GM18502 (cell line): Measurements from ENCODE around the gene NUP35.

Source experiments
- ATAC-seq: cut with Tn5 transposase; IDR thresholded peaks from one replicate; pipeline ENCODE4 v1.9.1; 2021; ENCODE audit warnings: mild to moderate bottlenecking; ENCODE audit not compliant: unreplicated experiment, poor library complexity

The NUP35 gene, protein sequence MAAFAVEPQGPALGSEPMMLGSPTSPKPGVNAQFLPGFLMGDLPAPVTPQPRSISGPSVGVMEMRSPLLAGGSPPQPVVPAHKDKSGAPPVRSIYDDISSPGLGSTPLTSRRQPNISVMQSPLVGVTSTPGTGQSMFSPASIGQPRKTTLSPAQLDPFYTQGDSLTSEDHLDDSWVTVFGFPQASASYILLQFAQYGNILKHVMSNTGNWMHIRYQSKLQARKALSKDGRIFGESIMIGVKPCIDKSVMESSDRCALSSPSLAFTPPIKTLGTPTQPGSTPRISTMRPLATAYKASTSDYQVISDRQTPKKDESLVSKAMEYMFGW

DNA sequence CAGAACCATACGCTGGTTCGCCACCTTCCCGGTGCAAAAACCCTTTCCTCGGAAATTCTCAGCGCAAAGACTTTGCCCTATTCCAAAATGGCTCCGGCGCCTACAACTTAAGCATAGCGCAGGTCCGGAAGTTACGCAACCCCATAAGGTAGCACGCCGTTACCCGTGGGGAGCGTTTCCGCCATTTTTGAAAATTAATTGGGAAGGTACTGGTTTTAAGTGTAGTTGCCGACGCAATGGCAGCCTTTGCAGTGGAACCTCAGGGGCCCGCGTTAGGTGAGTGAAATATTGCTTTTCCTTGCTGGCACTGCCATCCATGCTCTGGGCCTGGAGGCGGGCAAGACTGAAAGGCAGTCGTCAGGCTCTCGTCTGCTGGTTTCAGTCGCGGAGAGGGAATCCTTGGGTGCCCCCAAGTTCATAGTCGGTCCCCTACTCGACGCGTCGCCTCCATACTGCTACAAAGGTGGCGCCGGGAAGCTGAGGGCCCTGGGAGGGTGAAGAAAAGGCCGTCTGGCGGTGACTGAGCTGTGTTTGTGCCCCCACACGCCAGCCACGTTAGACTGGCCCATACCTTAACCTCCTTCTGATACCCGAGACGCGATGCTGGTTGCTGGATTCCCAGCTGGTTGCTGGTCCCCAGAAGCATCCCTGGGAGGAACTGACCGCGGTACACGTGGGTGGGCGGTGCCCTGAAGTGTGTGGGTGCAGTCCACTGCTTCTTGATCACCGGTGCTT, at the start of gene NUP35:
TSS of gene NUP35 (plus strand) at position 222 of the 735 bp plus-strand sequence. CDS start at position 237, 15 bp downstream.
- ATAC-seq: peak; percentile 91

DNA sequence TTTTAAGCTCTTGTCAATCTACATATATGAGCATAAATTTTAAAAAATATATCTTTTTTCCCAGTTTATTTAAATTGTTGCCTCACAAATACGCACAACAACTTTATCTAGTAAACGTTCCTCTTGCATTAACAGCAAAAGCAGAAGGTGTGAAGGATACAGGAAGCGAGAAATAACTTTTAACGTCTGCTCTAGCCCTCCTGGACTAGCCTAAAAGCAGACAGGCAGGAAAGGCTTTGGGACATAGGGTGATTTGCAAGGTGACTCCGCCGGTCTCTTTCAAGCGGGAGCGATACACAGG, 46.1 kb upstream of the NUP35 start:
- ATAC-seq: no peak

DNA sequence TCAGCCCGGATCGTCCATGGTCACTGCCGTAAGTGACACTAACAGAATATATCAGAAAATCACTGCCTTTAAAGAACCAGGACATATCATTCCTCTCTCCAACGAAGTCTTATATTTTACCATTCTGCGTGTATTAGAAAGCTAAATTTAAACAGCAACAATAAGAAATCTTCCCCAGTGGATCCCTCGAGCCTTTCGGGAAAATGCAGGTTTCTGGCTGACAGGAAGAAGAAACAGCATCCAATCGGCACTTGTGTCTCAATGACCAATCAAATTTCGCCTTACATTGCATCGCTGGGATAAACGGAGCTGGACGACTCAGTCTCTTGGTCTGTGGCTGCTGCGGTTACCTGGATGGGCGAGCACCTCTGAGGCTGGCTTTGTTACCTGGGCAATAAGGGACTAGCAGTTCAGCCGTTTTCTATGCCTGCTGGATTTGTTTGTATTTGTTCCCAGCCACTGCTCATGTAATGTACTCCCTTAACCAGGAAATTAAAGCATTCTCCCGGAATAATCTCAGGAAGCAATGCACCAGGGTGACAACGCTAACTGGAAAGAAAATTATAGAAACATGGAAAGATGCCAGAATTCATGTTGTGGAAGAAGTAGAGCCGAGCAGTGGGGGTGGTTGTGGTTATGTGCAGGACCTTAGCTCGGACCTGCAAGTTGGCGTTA, 45.6 kb upstream of the NUP35 start, which contains the start of gene DUSP19:
TSS of gene DUSP19 (plus strand) at position 284 of the 675 bp plus-strand sequence. CDS start at position 471, 187 bp downstream.
- ATAC-seq: peak; percentile 94

DNA sequence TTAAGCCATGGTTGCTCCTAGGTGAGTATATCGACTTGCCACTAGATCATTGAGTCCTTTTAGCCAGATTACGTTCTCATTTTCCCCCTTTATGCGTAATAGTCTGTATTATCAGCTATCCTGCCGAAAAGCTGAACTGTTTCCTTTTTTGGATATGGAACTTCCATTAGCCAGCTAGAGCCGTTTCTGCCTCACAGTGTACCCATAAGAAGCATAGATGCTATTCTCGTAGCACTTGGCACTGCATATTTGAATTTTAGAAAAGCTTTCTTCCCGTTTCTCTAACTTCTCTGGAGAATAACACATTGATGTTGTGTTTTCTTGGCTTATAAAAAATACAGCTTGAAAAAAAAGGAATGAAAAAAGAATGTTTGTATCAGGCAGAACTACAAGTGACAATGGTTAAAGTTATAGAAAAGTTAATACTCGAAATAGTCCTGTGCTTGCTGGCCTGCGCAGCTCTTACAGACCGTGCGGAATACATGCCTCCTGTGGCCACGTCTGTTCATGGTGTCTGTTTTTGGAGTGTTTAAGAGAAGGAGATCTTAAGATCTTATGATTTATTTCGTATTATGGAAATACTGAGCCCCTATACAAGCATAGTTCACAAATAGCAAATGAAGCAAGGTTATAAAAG, 45.0 kb upstream of the NUP35 start:
- peak; percentile 39 for ATAC-seq

DNA sequence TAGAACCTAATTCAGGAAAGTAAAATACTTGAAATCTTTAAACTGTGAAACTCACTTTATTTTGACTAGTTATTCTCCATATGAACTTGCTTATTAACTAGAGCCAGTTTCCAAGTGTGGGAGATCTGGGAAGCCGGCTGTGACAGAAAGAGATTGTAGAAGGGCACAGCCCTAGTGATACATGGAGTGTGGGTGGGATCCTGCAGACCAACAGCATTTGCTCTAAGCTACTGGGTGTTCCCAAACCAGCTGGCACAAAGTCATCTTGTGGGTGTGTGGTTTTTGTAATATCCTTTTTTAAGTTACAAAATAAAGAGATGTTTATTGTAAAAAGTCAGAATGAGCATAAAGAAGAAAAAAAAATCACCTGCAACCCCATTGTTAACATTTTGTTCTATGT, 42.3 kb upstream of the NUP35 start:
- ATAC-seq: no peak

DNA sequence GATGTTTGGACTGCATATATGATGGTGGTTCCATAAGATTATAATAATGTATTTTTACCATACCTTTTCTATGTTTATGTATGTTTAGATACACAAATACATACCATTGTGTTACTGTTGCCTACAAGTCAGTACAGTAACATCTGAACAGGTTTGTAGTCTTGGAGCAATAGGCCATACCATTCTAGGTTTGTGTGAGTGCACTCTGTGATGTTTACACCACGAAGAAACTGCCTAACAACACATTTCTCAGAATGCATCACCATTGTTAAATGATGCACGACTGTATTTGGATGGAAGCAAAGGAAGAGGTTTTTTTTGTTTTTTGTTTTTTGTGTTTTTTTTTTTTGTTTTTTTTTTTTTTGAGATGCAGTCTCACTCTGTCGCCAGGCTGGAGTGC, 36.2 kb upstream of the NUP35 start:
- no peak for ATAC-seq

DNA sequence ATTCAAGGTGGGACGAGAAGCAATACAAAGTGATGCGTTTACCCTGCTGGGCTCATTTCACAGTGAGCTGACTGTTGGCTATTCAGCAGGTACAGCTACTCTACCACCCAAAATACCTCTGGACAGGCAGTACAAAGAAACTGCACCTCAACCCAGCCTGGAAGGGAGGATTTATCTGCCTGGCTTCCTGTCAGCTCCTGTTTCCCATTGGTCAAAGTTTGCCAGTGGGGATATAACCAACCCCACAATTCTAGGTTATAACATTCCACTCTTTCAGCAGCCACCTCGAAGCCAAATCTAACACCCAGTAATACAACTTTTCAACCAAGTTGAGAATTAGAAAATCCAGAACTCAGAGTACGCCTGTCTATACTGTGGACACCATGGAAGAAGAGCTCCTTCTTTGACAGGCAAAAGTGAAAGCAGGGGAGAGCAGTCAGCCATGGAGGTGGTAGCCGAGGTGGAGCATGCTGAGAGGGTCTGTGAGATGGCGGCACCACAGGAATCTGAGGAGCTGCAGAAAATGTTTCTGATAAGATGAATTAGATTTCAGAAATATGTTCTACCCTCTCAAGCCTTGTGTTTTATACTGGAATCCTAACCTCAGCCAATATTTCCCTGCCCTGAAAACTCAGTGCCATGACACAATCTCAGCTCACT, 34.9 kb upstream of the NUP35 start:
- ATAC-seq: peak; percentile 76

DNA sequence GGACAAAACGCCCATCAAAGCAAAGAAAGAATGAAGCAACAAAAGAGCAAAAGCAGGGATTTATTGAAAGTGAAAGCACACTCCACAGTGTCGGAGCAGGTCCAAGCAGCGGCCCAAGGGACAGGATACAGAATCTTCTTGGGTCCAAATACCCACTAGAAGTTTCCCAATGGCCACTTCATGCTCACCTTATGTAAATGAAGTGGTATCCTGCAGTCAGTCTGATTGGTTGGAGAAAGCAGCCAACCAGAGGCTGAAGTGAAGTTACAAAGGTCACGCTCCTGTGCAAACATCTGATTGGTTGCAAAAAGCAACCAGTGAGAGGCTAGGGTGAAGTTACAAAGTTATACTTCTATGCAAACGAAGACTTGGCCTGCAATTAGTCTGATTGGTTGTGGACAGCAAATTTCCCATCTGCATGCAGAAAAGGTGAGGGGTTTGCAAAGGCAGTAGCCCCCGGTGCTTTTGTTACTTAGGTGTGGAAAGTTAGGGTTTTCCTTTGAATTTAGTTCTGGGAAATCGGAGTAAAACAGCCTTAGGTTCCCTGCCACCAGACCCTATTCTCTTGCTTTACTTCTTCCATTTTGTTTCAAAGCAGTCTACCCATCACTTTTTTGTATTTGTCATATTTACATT, 32.8 kb upstream of the NUP35 start:
- ATAC-seq: no peak

DNA sequence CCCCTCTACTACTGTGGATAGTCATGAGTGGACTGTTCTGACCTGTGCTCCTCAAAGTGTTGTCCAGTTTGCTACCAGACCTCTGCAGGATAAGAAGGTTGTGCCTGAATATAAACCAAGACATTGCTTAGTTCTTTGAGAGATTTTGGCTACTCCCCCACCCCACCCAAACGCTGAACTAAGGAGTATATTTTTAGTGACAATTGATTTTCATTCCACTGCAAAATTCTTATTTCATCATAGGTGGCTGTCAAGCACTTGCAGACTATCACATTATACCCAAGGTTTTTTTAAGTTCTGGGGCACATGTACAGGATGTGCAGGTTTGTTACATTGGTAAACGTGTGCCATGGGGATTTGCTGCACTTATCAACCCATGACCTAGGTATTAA, 32.3 kb upstream of the NUP35 start:
- ATAC-seq: no peak

DNA sequence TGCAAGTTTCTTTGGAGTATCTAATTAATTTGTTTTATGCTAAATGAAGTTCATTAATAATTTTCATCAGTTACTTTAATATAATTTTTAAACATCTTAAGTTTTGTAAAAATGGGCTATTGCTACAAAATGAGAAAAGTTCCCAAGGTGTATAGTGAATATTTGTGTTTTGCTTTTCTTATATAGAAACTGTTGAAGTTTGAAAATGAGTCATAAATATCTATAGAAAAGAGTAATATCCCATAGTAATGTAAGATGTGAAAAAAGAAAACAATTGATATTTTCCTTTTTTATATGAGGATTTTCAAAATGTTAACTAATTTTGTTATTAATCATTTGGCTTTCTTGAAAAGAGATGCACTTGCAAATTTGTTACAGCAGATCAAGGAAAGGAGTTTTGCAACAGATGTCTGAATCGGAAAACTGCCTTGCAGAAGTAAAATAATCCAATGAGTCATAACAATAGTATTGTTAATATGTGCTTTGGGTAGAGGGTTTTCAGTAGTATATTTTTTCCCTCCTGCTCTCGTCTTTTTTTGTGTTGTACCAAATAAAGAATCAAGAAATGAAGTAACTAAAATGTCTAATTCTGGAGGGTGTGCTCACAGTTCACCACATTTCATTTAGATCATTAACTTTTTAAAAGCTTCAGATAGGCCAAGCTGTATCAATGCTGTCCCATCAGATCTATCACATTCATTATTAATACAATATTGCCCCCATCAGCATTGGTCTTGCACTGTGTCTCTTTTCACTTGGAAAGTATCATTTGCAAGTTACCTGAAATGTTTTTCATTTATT, 30.2 kb upstream of the NUP35 start:
- peak; percentile 85 for ATAC-seq

DNA sequence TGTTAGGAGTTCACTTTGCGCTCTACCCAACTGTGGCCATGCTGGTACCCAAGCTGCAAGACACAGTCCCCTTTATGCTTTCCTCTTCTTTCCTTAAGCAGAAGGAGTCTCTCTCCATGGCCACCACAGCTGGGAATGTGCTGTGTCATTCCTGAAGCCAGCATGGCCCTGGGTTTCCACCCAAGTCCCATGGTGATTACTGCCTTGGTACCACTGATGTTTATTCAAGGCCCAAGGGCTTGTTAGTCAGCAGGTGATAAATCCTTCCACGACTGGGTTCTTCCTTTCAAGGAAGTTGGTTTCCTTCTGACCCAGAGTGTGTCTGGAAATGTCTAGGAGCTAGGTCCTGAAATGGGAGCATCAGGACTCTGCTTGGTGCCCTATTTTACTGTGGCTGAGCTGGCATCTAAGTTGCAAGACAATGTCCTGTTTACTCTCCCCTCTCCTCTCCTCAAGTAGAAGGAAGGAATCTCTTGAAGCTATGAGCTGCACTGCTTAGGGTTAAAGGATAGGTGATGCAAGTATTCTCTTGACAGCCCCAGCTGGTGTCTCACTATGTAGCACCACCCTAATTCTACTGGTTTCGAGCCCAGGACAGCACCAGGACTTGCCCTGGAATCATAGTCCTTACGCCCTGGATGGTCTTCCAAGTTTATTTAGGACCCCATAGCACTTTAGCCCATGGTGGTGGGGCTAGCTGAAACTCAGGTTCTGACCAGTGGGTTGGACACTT, 18.7 kb upstream of the NUP35 start:
- ATAC-seq: no peak

DNA sequence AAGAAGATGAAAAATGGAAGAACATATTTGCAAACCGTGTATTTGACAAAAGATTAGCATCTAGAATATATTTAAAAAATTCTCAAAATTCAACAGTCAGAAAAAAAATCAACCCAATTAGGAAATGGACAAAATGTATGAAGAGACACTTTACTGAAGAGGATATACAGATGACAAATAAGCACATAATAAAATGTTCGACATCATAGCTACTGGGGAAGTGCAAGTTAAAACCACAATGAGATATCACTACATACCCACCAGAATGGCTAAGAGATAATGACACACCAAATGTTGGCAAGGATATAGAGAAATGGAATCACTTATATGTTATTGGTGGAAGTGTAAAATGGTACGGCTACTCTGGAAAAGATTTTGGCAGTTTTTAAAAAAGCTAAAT, 11.7 kb upstream of the NUP35 start:
- ATAC-seq: no peak

DNA sequence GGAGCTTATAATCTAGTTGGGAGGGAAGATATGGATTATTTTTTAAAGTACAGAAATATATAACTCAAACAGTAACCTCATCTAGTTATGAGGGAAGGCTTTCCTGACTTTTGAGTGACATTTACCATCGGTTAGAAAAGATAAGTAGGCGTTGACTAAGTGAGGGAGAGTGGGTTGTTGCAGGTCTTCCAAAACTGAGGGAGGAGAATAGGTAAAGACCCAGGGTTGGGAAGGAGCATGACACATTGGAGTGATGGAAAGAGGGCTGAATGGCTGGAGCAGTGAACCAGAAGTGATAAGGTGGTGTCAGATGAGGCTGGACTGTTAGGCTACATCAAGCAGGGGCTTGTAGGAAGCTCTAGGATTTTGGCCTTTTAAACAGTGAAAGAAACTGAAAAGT, 10.6 kb upstream of the NUP35 start:
- no peak for ATAC-seq

DNA sequence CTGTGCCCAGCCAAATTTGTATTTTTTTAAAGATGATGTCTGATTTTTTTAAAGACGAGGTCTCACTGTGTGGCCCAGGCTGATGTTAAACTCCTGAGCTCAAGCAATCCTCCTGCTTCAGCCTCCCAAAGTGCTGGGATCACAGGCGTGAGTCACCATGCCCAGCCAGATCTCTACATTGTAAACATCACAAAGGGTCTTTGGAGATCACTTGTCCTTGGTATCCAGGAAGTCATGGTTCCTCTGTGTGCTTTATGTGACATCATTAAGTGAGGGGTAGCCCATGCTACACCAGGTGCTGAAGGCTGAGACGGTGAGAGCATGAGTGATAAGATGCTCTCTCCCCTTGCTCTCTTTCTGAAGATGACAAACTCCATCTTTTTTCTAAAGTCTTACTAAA, 7.0 kb upstream of the NUP35 start:
- no peak for ATAC-seq

DNA sequence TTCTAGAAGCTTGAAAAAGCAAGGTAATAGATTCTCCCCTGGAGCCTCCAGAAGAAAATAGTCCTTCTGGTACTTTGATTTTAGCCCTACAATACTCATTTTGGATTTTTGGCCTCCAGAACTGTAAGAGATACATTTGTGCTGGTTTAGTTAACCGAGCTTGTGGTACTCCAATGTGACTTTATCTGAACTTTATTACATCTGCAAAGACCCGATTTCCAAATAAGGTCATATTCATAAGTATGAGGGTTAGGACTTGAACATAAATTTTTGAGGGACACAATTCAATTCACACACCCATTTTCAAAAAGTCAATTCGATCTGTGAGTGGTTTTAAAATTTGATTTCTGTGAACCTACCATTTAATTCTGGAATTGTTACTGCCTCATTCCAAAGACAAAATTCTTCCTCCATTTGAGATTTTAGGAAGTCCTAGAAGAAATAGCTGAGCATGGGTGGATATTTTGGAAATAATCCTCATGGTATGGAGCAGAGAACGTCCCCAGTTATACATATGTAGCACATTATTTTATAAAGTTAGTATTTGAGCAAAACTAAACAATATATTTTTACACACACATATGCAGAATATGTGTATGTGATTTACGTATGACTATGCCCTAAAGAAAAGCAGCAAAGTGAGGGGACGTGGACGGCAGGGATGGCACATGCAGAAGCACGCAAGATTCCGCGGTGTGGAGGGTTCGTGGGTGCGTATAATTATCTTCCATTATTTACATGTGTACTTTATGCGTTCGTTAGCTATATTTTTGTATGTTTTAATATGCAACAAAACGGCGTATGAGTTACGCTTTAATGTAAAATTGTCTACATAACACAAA, 905 bp upstream of the NUP35 start:
- no peak for ATAC-seq

DNA sequence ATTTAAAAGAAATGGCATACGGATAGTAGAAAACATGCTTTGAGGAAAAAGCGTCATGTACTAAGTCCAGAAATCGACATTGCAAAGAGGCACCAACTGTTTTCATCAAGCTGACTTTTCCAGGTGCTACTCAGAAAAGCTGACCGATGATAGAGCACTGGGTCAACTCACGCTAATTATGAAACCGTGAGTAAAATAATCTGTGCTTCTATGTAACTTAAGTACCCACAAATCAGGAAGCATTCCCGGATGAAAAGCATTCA, 353 bp upstream of the NUP35 start:
- ATAC-seq: peak; percentile 46

DNA sequence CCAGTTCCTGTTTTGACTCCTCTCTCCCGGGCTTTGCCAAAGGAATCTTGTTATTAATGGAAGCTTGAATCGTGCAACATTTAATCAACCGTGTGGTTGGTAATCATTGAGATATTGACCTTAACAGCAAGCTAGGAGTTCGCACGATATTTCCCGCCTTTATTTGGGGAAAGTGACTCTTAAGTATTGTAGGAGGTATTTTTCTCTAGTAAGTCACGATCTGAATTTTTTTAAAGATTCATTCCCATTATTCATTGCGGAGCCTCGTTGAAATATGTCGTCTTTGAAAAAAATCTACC, 663 bp downstream of the NUP35 start:
- ATAC-seq: no peak

DNA sequence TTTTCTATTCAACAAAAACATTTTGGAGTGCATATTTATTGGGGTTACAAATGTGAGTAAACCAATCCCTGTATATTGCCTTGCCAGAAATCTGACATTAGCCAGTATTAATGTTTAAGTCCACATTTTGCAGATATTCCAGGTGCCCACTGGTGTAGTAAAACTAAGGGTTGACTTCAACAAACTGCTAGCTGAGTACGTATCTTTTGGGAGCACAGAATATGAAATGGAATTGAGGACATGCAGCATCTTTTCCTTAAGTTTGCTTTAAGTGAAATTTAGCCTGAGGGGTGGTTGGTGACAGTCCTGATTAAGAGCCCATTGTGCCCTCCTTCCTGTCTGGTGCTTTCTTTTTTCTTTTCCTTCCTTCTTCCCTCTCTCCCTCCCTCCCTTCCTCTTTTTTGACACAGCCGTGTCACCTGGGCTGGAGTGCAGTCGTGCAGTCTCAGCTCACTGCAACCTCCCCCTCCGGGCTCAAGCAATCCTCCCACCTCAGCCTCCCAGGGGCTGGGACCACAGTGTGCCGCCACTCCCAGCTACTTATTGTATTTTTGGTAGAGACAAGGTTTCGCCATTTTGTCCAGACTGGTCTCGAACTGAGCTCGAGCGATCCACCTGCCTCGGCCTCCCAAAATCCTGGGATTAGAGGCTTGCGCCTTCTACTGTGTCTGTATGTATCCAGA, 1.6 kb downstream of the NUP35 start:
- no peak for ATAC-seq
